SU-DHL-6 (cell line): Measurements from ENCODE around the gene TACO1.

Experiments used
- CTCF ChIP-seq: fragments of 200-600 bp; sonication (generic); IDR thresholded peaks from one replicate; pipeline ENCODE4 v1.5.1; 2017; ENCODE audit warnings: antibody characterized with exemption, mild to moderate bottlenecking, low read length, moderate library complexity; ENCODE audit not compliant: insufficient read depth, poor library complexity, severe bottlenecking
- EZH2phosphoT487 ChIP-seq: fragments of 200-600 bp; sonication (generic), shearing (Covaris generic); conservative IDR thresholded peaks from 2 replicates; pipeline ENCODE4 v1.6.1; 2018; ENCODE audit warnings: mild to moderate bottlenecking, antibody characterized with exemption, low read length, moderate library complexity, mixed read lengths

- TF ChIP-seq EZH2phosphoT487 (no peak), CTCF (no peak)
These were observed 21.1 kb upstream of the TACO1 start for GRCh38 chr17:63579633-63580032.
